Activated naive CD8-positive, alpha-beta T cell treated with anti-CD3 and anti-CD28 coated beads, Interleukin-2, amount 10 ng/mL, durations not matched to agents 7 days and 5 days (primary cell): Measurements from ENCODE around the gene PHLDA3. TPM values are rescaled to one million over a fixed set of nuclear protein-coding genes. Genes with fewer than 3 reads are reported as not detected.
"Not testable (repeated sequence)": the region's sequence is repeated elsewhere in the genome, so short reads cannot be mapped to it uniquely, and the experiment has no call there.

Experiments
- ATAC-seq: fragments of 150-1000 bp; cut with Tn5 transposase; one replicate; pipeline ENCODE4 v1.10.0; 2021; ENCODE audit warnings: low read depth, moderate library complexity
- POLR2A ChIA-PET: fragments of 350-600 bp; sonication (Branson Sonifier 250); formaldehyde crosslinking; loops from one replicate; lab custom pipeline; 2021; ENCODE audit warnings: antibody characterized with exemption; lab: Charles Lee
- DNase-seq: peaks from one replicate; pipeline ENCODE4 v3.0.0; 2021
- H3K27ac Mint-ChIP-seq: one replicate; pipeline ENCODE4 v1.8.0; 2022; ENCODE audit warnings: mild to moderate bottlenecking, mixed read lengths
- H3K27me3 Mint-ChIP-seq: one replicate; pipeline ENCODE4 v1.8.0; 2022; ENCODE audit warnings: mild to moderate bottlenecking, moderate library complexity, mixed read lengths
- H3K36me3 Mint-ChIP-seq: one replicate; pipeline ENCODE4 v1.8.0; 2021; ENCODE audit warnings: mild to moderate bottlenecking, mixed read lengths
- H3K4me1 Mint-ChIP-seq: one replicate; pipeline ENCODE4 v1.8.0; 2021; ENCODE audit warnings: mixed read lengths
- H3K4me3 Mint-ChIP-seq: one replicate; pipeline ENCODE4 v1.8.0; 2022; ENCODE audit warnings: mild to moderate bottlenecking, moderate library complexity, mixed read lengths
- H3K9me3 Mint-ChIP-seq: one replicate; pipeline ENCODE4 v1.8.0; 2021; ENCODE audit warnings: mixed read lengths
- total RNA-seq, 2 experiments: library from RNA; stranded (reverse); gene quantifications; one replicate each; pipeline ENCODE4 v1.2.3, GENCODE V29; 2021

Gene PHLDA3
- total RNA-seq, 2 experiments from 2014 or later: 11.3 to 13.2 TPM

DNA sequence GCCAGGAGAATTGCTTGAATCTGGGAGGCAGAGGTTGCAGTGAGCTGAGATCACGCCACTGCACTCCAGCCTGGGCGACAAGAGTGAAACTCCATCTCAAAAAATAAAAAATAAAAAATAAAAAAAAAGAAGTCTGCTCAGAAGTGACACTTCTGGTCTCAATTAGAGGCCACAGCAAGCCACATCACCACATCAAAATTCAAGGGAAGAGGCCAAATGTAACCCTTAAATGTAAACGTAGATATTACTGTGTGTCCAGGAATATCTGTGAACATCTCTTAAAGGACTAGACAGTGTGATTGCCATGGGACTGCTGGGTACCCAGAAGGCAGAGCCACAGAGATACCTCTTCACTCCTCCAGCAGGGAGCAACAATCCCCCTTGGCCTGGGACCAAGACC, 9.7 kb upstream of the PHLDA3 start:
- H3K27ac Mint-ChIP-seq, H3K36me3 Mint-ChIP-seq, H3K9me3 Mint-ChIP-seq, H3K4me3 Mint-ChIP-seq, POLR2A ChIA-PET, ATAC-seq, DNase-seq: not testable (repeated sequence)
- Mint-ChIP-seq H3K27me3 (peaks cover 30% of the 10 kb centered on the region), H3K4me1 (peaks cover 27% of the 10 kb centered on the region)

DNA sequence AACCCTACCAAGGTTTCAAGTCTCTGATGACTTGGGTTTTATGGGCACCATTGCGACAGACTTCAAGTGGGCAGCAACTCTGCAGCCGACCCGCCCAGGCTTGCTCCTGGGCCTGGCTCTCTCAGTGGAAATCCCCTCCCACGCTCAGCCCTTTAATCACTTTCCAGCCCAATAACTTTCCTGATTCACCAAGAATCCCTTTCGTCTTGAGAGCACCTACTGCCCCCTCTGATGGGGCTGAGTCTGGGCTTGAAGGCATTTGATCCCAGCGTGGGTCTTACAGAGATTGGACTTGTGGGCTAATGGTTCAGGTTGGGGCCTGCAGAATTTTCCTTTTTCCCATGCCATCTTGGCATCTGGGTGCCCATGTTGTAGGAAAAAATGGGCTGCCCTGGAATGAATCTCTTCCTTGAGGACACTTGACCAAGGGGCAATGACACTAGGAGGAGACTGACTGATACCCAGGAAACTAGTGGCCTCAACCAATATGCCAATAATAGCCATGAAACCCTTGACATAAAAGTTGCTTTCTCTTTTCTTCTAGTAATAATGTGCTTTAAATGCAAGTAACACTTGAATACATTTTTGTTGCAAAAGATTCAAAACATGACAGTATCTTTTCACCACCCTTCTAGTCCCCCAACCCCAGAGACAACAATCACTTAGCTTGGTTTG, 7.8 kb upstream of the PHLDA3 start:
- Mint-ChIP-seq H3K4me3 (no peak overlapping the region), H3K9me3 (no peaks in the 10 kb centered on the region), H3K36me3 (no peaks in the 10 kb centered on the region), H3K4me1 (peaks cover 27% of the 10 kb centered on the region), H3K27me3 (peaks cover 42% of the 10 kb centered on the region), H3K27ac (no peak overlapping the region)
- ATAC-seq: no peak
- POLR2A ChIA-PET: no interaction called here
- no peak for DNase-seq

DNA sequence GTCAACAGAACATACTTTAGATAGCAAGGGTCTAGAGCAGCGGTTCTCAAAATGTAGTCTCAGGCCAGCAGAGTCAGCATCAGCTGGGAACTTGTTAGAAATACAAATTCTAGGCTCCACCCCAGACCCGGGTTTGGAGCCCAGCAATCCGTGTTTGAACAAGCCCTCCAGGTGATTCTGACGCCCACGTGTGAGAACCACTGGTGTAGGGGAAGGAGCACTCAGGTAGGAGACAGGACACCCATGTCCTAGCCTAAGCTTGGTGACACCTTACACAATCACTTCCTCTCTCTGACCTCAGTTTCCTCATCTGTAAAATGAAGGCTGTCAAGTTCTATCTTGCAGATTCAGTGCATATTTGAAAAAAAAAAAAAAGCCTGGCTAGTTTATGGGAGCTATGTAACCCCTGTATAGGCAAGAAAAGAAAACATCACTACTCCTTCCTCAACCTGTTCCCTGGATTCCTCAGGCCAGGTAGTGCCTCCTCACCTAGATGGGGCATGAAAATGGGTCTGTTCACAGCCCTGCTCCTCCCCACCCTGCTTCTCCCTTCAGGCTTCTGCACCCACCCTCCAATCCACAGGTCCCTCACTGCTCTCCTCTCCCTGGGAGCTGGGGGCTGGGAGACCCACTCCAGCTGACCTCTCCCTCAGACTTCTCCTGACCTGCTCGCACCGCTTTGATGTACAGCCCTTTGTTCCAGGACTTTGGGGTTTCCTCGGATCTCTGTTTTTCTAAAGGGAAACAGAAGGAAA, 7.1 kb upstream of the PHLDA3 start:
- Mint-ChIP-seq H3K4me3 (no peak overlapping the region), H3K36me3 (no peaks in the 10 kb centered on the region), H3K4me1 (peaks cover 24% of the 10 kb centered on the region), H3K9me3 (no peaks in the 10 kb centered on the region), H3K27me3 (peaks cover 45% of the 10 kb centered on the region), H3K27ac (no peak overlapping the region)
- DNase-seq (no peak), ATAC-seq (no peak)
- POLR2A ChIA-PET: no interaction called here

DNA sequence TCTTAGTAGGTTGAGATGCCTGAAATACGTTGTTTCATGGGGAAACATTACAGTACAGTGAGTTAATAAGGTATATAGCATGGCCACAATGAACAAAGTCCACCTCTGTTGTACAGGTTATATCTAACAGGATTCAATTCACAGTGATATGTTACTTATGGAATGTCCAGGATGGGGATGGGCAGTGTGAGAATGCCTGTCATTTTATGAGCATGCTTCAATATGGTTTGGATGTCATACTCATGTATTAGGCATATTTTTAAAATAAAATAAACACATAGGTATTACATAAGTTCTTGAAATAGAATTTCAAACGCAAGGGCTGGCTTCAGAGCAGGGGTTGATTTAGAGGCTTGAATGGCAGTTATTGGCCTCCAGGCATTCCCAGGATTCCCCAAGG, 6.1 kb upstream of the PHLDA3 start:
- Mint-ChIP-seq H3K27me3 (peaks cover 52% of the 10 kb centered on the region), H3K27ac (no peak overlapping the region), H3K36me3 (no peaks in the 10 kb centered on the region), H3K4me1 (peaks cover 20% of the 10 kb centered on the region), H3K4me3 (no peak overlapping the region), H3K9me3 (no peaks in the 10 kb centered on the region)
- DNase-seq (no peak), ATAC-seq (no peak)
- POLR2A ChIA-PET: no interaction called here

DNA sequence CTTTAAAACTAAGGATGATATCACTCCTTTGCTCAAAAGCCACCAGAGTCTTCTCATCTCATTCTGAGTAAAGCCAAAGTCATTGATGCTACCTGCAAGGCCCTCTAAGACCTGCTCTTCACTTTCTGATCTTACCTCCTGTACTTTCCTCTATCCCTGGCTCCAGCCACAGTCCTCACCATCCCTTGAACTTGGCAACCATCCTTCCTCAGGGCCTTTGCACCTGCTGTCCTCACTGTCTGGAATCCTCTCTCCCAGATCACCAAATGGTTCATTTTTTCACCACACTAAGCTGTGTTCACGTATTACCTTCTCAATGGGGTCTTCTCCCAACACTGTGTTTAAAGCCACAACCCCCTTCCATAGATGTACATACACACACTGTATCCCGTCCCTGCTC, 4.3 kb upstream of the PHLDA3 start:
- H3K27me3 Mint-ChIP-seq: peaks cover 62% of the 10 kb centered on the region

DNA sequence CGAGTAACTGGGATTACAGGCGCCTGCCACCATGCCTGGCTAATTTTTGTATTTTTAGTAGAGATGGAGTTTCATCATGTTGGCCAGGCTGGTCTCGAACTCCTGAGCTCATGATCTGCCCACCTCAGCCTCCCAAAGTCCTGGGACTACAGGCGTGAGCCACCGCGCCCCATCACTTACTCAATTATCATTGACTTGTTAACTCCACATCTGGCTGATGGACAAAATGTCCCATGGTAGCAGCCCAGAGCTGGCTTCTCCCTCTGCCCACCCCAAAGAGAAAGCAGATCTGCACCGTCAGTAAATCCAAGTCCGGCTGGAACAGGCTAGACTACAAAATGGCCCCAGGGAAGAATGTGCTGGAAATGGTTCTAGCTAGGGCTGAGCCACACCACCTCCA, 3.3 kb upstream of the PHLDA3 start:
- ATAC-seq: not testable (repeated sequence)

More for the DNA sequence above, 4.3 kb upstream of the PHLDA3 start:
- ATAC-seq (no peak), DNase-seq (no peak)
- no peaks in the 10 kb centered on the region for H3K9me3 Mint-ChIP-seq
- H3K4me3 Mint-ChIP-seq: no peak overlapping the region
- no peak overlapping the region for H3K27ac Mint-ChIP-seq
- H3K36me3 Mint-ChIP-seq: no peaks in the 10 kb centered on the region
- H3K4me1 Mint-ChIP-seq: peaks cover 23% of the 10 kb centered on the region
- POLR2A ChIA-PET: no interaction called here

DNA sequence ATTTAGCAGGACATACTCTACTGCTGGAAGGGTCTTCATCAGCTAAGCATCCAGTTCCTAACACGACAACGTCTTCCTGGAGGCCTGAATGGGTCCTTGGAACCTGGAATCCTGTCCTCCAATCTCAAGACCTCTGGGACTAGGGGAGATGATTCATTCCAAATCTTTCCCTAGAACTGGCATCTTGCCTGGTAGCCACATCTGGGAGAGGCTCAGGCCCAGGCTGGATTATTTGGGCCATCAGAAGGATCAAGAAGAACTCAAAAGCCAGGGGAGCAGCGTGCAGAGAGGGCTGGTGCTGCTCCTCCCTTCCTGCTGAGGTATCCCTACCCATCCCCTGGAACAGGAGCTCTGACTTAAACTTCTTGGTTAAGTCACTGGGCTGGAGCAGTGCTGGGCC, 2.8 kb upstream of the PHLDA3 start:
- no peak overlapping the region for H3K27ac Mint-ChIP-seq
- POLR2A ChIA-PET: no interaction called here
- H3K4me3 Mint-ChIP-seq: no peak overlapping the region
- no peak for DNase-seq
- H3K36me3 Mint-ChIP-seq: peaks cover 5% of the 10 kb centered on the region
- peaks cover 53% of the 10 kb centered on the region for H3K27me3 Mint-ChIP-seq
- no peaks in the 10 kb centered on the region for H3K9me3 Mint-ChIP-seq
- no peak for ATAC-seq
- H3K4me1 Mint-ChIP-seq: peaks cover 26% of the 10 kb centered on the region

More for the DNA sequence above, 3.3 kb upstream of the PHLDA3 start:
- H3K36me3 Mint-ChIP-seq, POLR2A ChIA-PET, H3K4me3 Mint-ChIP-seq, H3K9me3 Mint-ChIP-seq, H3K27ac Mint-ChIP-seq, DNase-seq: not testable (repeated sequence)
- Mint-ChIP-seq H3K27me3 (peaks cover 59% of the 10 kb centered on the region), H3K4me1 (peaks cover 27% of the 10 kb centered on the region)

DNA sequence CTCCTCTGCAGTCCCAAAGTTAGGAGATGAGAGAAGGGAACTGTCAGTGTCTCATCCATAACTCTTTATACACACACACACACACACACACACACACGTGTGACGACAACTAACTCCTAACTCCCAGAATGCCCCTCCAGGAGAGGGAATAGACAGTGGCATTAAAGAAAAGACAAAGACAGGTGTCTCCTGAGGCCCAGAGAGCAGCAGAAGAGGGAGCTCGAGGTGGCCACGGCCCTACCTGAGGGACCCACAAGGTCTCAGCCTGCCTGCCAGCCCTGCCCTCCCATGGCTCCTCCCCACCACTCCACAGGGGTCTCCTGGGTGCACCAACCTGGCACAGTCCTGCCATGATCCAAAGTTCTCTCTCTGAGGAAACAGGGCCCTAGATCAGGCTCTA, 1.6 kb upstream of the PHLDA3 start:
- no peak for DNase-seq
- Mint-ChIP-seq H3K27me3 (peaks cover 47% of the 10 kb centered on the region), H3K36me3 (peaks cover 5% of the 10 kb centered on the region), H3K4me3 (no peak overlapping the region), H3K9me3 (no peaks in the 10 kb centered on the region), H3K4me1 (peaks cover 17% of the 10 kb centered on the region), H3K27ac (no peak overlapping the region)
- ATAC-seq: no peak
- POLR2A ChIA-PET: no interaction called here

DNA sequence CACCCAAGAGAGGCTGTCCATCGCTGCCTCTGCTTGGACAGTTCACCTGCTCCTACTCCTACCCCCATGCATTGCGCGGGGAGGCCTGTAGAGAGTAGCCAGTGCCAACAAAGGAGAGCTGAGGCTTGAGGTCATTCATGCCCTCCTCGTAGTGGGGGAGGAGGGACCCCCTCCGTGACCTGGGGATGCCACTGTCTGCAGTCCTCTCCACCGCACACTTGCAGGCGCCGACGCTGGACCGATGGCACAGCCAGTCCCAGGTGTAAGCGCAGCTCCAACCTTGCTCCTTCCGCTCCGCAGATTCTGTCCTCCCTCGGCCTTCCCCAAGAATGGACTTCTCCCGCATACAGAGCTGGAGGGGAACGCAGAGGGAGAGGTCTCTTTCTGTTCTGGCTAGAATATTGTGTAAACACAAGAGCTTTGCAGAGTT, 672 bp upstream of the PHLDA3 start:
- Mint-ChIP-seq H3K9me3 (no peaks in the 10 kb centered on the region), H3K36me3 (peaks cover 8% of the 10 kb centered on the region), H3K27me3 (peaks cover 47% of the 10 kb centered on the region), H3K27ac (no peak overlapping the region), H3K4me3 (peak overlapping the region; percentile 85), H3K4me1 (peaks cover 17% of the 10 kb centered on the region)
- ATAC-seq: no peak
- DNase-seq: no peak
- POLR2A ChIA-PET: interaction anchor here (0.9 to 2.2 kb wide), 6 partner anchors 10 to 38 kb away, joined by 3 to 14 read pairs (median 6); partner anchors contain the start of gene CSRP1

DNA sequence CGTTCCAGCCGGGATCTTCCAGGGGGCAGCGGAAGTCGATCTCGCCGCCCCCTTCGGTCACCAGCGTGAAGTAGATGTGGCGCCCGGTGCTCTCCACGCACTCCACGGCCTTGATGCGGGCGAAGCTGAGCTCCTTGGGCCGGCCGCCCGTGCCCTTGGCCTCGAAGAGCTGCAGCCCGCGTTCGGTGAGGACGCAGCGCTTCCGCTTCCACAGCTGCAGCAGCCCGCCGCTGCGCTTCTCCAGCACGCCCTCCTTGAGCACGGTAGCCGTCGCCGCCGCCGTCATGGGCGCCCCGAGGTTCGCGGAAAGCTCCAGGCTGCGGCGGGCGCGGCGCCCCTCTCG, 516 bp downstream of the PHLDA3 start:
- peaks cover 38% of the 10 kb centered on the region for H3K27me3 Mint-ChIP-seq
- DNase-seq: no peak
- POLR2A ChIA-PET: interaction anchor here (0.6 to 2.2 kb wide), 7 partner anchors 9 to 553 kb away, joined by 4 to 14 read pairs (median 5); partner anchors contain the start of gene CSRP1
- H3K4me1 Mint-ChIP-seq: peaks cover 17% of the 10 kb centered on the region
- ATAC-seq: peak; percentile 53
- peak overlapping the region; percentile 62 for H3K27ac Mint-ChIP-seq
- peak overlapping the region; percentile 88 for H3K4me3 Mint-ChIP-seq
- H3K9me3 Mint-ChIP-seq: no peaks in the 10 kb centered on the region
- peaks cover 8% of the 10 kb centered on the region for H3K36me3 Mint-ChIP-seq

DNA sequence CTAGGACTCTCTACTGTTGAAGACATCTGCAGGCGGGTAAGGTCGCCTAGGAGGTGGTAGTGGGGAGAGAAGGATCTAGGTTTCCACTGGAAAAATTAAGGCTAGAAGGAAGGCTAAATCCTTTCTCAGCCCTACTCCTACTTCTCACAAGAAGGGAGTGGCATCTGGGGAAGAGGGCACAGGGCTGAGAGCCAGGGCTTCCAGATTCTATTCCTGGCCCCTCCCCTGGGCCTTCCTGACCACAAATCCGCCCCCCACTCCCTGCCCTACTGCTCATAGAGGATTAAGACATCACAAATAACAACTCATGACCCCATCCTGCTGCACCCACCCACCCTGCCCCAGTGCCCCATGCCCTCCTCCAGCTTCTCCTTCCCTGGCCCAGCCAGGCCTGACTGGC, 2.5 kb downstream of the PHLDA3 start:
- DNase-seq (no peak), ATAC-seq (no peak)
- Mint-ChIP-seq H3K9me3 (no peaks in the 10 kb centered on the region), H3K36me3 (peaks cover 8% of the 10 kb centered on the region), H3K4me1 (peaks cover 15% of the 10 kb centered on the region), H3K27ac (no peak overlapping the region), H3K4me3 (peak overlapping the region; percentile 88), H3K27me3 (peaks cover 27% of the 10 kb centered on the region)
- POLR2A ChIA-PET: no interaction called here

DNA sequence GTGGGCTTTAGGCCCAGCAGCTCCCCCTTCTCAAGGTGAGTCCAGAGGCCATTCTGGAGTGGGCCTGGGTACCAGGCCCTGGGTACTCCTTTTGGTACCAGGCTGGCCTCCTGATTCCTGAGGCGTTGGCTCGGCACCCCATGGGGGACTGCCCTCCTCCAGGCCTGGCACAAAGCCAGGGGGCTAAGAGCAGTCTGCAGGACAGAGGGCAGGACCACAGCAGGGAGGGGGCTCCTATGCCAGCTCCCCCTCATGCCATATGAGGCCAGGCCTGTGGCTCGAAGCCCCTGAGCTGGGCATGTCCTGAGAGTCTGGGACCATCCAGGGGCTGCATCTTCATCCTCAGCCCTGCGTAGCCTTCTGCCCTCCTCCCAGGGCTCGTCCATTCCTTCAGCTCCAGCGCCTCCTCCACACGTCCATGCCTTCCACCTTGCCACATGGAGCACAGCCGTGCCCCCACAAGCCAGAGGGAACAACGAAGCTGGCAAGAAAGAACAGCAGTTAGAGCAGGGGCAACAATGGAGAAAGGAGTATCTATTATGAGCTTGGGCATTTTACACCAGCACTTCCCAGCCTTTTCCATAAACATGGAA, 3.2 kb downstream of the PHLDA3 start:
- Mint-ChIP-seq H3K27me3 (peaks cover 20% of the 10 kb centered on the region), H3K9me3 (no peaks in the 10 kb centered on the region), H3K36me3 (peaks cover 8% of the 10 kb centered on the region), H3K4me1 (peaks cover 15% of the 10 kb centered on the region), H3K4me3 (no peak overlapping the region), H3K27ac (no peak overlapping the region)
- POLR2A ChIA-PET: no interaction called here
- ATAC-seq: no peak
- no peak for DNase-seq

DNA sequence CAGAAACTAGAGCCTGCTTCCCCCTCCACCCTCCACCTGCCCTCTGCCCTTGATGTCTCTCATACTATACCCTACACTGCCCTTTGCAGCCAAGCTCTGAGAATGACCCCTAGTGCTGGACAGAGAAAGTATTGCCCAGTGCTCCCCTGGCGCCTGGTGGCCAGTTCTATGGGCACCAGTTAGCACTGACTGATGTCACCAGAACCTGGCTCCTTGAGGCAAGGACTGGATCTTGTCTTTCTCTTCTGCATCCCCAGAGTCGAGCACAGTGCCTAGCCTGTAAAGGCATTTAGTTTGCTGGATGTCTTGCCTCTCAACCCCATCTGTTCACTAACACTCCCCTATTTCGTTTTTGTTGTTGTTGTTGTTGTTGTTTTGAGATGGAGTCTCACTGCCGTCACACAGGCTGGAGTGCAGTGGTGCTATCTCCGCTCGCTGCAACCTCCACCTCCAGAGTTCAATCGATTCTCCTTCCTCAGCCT, 5.9 kb downstream of the PHLDA3 start:
- DNase-seq (no peak), ATAC-seq (no peak)
- Mint-ChIP-seq H3K36me3 (peaks cover 8% of the 10 kb centered on the region), H3K27ac (no peak overlapping the region), H3K4me1 (peaks cover 7% of the 10 kb centered on the region), H3K4me3 (no peak overlapping the region), H3K9me3 (no peaks in the 10 kb centered on the region), H3K27me3 (peaks cover 6% of the 10 kb centered on the region)
- POLR2A ChIA-PET: no interaction called here
